ENCODE data around the gene RSBN1L. TPM values are rescaled to one million over a fixed set of nuclear protein-coding genes. Genes with fewer than 3 reads are reported as not detected.
A peak's percentile ranks its signal among the peaks of the same experiment; 100 is the strongest.

Gene RSBN1L
- total and polyA plus RNA-seq, 12 donors: 7.9 to 21.3 (median 13.1) TPM

DNA sequence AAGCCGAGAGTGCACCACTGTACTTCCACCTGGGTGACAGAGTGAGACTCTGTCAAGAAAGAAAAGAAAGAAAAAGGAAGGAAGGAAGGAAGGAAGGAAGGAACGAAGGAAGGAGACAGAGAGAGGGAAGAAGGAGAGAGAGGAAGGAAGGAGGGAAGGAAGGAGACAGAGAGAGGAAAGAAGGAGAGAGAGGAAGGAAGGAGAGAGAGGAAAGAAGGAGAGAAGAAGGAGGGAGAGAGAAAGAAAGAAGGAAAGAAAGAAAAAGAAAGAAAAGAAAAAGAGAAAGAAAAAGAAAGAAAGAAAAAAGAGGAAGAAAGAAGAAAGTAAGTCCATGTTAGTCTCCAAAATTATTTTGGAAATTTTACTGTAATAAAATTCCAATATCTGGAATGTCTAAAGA, 33.4 kb upstream of the RSBN1L start:
- 86 to 98% (median 94%) methylated on average over 2 of the region's 2 CpGs for WGBS, 4 donors

GRCh38 chr7:77664715-77665114, 31.5 kb upstream of the RSBN1L start:
- DNase-seq: no peak
- peaks cover 0 to 6% of the 10 kb centered on the region in 2 donors for H3K36me3 ChIP-seq (replicated peaks in 1 of 2)
- no peaks in the 10 kb centered on the region for H3K4me1 ChIP-seq (replicated peaks in 1 of 2)
- TF ChIP-seq POLR2A (IDR thresholded peaks at IDR 0.05) (no peak), CTCF (IDR thresholded peaks at IDR 0.05) (no peak)
- intact Hi-C loops (cut with DNase I): no loop called here
- no peak overlapping the region for H3K27ac ChIP-seq
- no peaks in the 10 kb centered on the region for H3K27me3 ChIP-seq
- no peak overlapping the region for H3K4me3 ChIP-seq
- no peaks in the 10 kb centered on the region for H3K9me3 ChIP-seq (replicated peaks in 1 of 3)

More for the DNA sequence above, 33.4 kb upstream of the RSBN1L start:
- peaks cover 0 to 7% of the 10 kb centered on the region in 2 donors for H3K36me3 ChIP-seq (replicated peaks in 1 of 2)
- H3K4me3 ChIP-seq: no peak overlapping the region
- H3K27ac ChIP-seq: no peak overlapping the region
- H3K9me3 ChIP-seq (replicated peaks in 1 of 3): no peaks in the 10 kb centered on the region
- H3K27me3 ChIP-seq: no peaks in the 10 kb centered on the region
- TF ChIP-seq CTCF (IDR thresholded peaks at IDR 0.05): no peak
- TF ChIP-seq POLR2A (IDR thresholded peaks at IDR 0.05): no peak
- DNase-seq: no peak
- intact Hi-C loops (cut with DNase I): no loop called here
- H3K4me1 ChIP-seq (replicated peaks in 1 of 2): no peaks in the 10 kb centered on the region

GRCh38 chr7:77665161-77665560, 31.1 kb upstream of the RSBN1L start:
- no peak for TF ChIP-seq POLR2A (IDR thresholded peaks at IDR 0.05)
- intact Hi-C loops (cut with DNase I): no loop called here
- Histone ChIP-seq H3K9me3 (replicated peaks in 1 of 3) (no peaks in the 10 kb centered on the region), H3K27me3 (no peaks in the 10 kb centered on the region), H3K36me3 (replicated peaks in 1 of 2) (peaks cover 0 to 6% of the 10 kb centered on the region in 2 donors), H3K27ac (no peak overlapping the region), H3K4me1 (replicated peaks in 1 of 2) (no peaks in the 10 kb centered on the region), H3K4me3 (no peak overlapping the region)
- no peak for DNase-seq

DNA sequence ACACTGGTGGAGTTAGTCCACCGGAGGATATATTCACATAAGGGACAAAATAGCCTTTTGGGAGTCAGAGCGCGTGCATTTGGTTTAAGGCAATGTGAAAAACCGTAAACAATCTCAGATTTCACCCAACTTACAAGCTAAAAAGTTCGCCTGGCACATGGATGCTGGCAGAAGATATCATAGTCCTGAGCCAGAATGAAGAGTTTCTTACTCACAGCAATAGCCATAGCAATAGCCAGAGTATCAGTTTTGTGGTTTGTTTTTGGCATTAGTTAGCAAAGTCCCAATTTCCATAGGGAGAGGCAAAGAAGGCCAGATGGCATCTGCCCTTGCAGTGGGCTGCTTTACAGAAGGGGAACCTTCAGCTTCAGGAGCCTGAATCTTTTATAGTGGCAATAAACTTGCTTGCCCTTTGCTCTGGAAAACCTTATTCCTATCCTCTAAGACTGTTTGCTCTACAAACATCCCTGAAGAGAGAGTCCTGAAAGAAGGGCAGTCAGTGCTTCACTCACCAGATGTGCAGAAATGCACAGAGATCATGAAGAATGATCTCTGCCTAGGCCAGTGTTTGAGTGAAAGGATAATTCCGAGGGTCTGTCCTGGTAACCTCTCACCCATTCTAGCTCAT, 28.7 kb upstream of the RSBN1L start:
- H3K4me3 ChIP-seq: no peak overlapping the region
- H3K27me3 ChIP-seq: no peaks in the 10 kb centered on the region
- no peaks in the 10 kb centered on the region for H3K9me3 ChIP-seq (replicated peaks in 1 of 3)
- H3K27ac ChIP-seq: no peak overlapping the region
- H3K36me3 ChIP-seq (replicated peaks in 1 of 2): peaks cover 0 to 6% of the 10 kb centered on the region in 2 donors
- no peak for DNase-seq
- H3K4me1 ChIP-seq (replicated peaks in 1 of 2): no peaks in the 10 kb centered on the region
- TF ChIP-seq CTCF (IDR thresholded peaks at IDR 0.05): no peak
- no peak for TF ChIP-seq POLR2A (IDR thresholded peaks at IDR 0.05)
- intact Hi-C loops (cut with DNase I): no loop called here
- 87 to 93% (median 91%) methylated on average over 6 of the region's 6 CpGs for WGBS, 4 donors

DNA sequence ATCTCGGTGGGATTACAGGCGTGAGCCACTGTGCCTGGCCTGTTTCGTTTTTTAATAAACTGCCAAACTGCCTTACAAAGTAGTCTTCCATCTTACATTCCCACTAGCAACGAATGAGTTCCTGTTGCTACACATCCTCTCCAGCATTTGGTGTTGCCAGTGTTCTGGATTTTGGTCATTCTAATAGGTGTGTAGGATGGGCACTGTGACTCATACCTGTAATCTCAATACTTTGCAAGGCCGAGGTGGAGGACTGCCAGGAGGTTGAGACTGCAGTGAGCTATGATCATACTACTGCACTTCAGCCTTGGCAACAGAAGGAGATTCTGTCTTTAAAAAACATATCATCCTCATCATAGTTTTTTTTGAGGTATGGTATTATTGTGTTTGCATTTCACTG, 21.4 kb upstream of the RSBN1L start:
- Histone ChIP-seq H3K4me1 (replicated peaks in 1 of 2) (no peaks in the 10 kb centered on the region), H3K27ac (no peak overlapping the region), H3K9me3 (replicated peaks in 1 of 3) (no peaks in the 10 kb centered on the region), H3K4me3 (no peak overlapping the region), H3K36me3 (replicated peaks in 1 of 2) (no peaks in the 10 kb centered on the region), H3K27me3 (no peaks in the 10 kb centered on the region)
- intact Hi-C loops (cut with DNase I): no loop called here
- peak in 6 of 7 donors; percentile 50 to 80 (median 70) for DNase-seq
- 66 to 70% (median 69%) methylated on average over 5 of the region's 5 CpGs for WGBS, 4 donors
- TF ChIP-seq POLR2A (IDR thresholded peaks at IDR 0.05): no peak
- TF ChIP-seq CTCF (IDR thresholded peaks at IDR 0.05): no peak
